Upper lobe of right lung (tissue), 1 donor: Measurements from ENCODE around the gene TSSK6. TPM values are rescaled to one million over a fixed set of nuclear protein-coding genes. Genes with fewer than 3 reads are reported as not detected.

Experiments used
- ATAC-seq: fragments of 200-7000 bp; cut with Tn5 transposase; one replicate; pipeline ENCODE4 v1.9.1; 2020; ENCODE audit warnings: mild to moderate bottlenecking, moderate library complexity
- DNase-seq: peaks from one replicate; pipeline ENCODE4 v3.0.0-alpha.2; 2020
- H3K27ac ChIP-seq: fragments of 200-600 bp; one replicate; pipeline ENCODE4 v1.8.0; 2022
- H3K27me3 ChIP-seq: fragments of 200-600 bp; one replicate; pipeline ENCODE4 v1.8.0; 2022; ENCODE audit warnings: mild to moderate bottlenecking
- H3K36me3 ChIP-seq: fragments of 200-600 bp; one replicate; pipeline ENCODE4 v1.8.0; 2022
- H3K4me1 ChIP-seq: fragments of 200-600 bp; one replicate; pipeline ENCODE4 v1.8.0; 2022
- H3K4me3 ChIP-seq: fragments of 200-600 bp; one replicate; pipeline ENCODE4 v1.8.0; 2022; ENCODE audit warnings: mild to moderate bottlenecking
- H3K9me3 ChIP-seq: fragments of 200-600 bp; one replicate; pipeline ENCODE4 v1.8.0; 2022
- CTCF ChIP-seq: fragments of 200-600 bp; IDR thresholded peaks from one replicate; pipeline ENCODE4 v1.8.0; 2022; ENCODE audit warnings: antibody characterized with exemption
- intact Hi-C: fragments of 100-400 bp; cut with DNase I; formaldehyde crosslinking; loops from one replicate; pipeline ENCODE4 v1.11.0; 2022
- total RNA-seq: library from RNA; stranded (reverse); fragmentation: NEBNext Ultra II Directional; extraction: Animal tissue kit (Norgen Biotek cat#: 25700); gene quantifications from one replicate; pipeline ENCODE4 v1.2.1, GENCODE V29; 2021
- donor health status: DM: no; HTN: yes; CAD: no; lungs with severe emphysema.

Gene TSSK6
- total RNA-seq, 1 donor from 2014 or later: 1.8 TPM

GRCh38 chr19:19551853-19552192, 36.5 kb upstream of the TSSK6 start:
- no peaks in the 10 kb centered on the region for H3K36me3 ChIP-seq
- peaks cover 16% of the 10 kb centered on the region for H3K27me3 ChIP-seq
- no peaks in the 10 kb centered on the region for H3K9me3 ChIP-seq
- TF ChIP-seq CTCF: no peak
- no peak for DNase-seq
- H3K27ac ChIP-seq: no peak overlapping the region
- no peak overlapping the region for H3K4me3 ChIP-seq
- no peak for ATAC-seq
- no peaks in the 10 kb centered on the region for H3K4me1 ChIP-seq
- intact Hi-C loops: no loop called here

GRCh38 chr19:19550972-19551852, 35.9 kb upstream of the TSSK6 start:
- Histone ChIP-seq H3K4me1 (no peaks in the 10 kb centered on the region), H3K9me3 (no peaks in the 10 kb centered on the region), H3K36me3 (no peaks in the 10 kb centered on the region), H3K27ac (no peak overlapping the region), H3K27me3 (peaks cover 16% of the 10 kb centered on the region), H3K4me3 (no peak overlapping the region)
- intact Hi-C loops: no loop called here
- DNase-seq (no peak), ATAC-seq (no peak)
- TF ChIP-seq CTCF: no peak

- H3K27me3 ChIP-seq: peaks cover 16% of the 10 kb centered on the region
- no peak overlapping the region for H3K4me3 ChIP-seq
- no peak for DNase-seq
- no peaks in the 10 kb centered on the region for H3K4me1 ChIP-seq
- H3K27ac ChIP-seq: no peak overlapping the region
- no peak for ATAC-seq
- TF ChIP-seq CTCF: no peak
- no peaks in the 10 kb centered on the region for H3K36me3 ChIP-seq
- no peaks in the 10 kb centered on the region for H3K9me3 ChIP-seq
- intact Hi-C loops: no loop called here
Observed at GRCh38 chr19:19550485-19550929, 35.2 kb upstream of the TSSK6 start.

- ATAC-seq: no peak
- intact Hi-C loops: no loop called here
- no peak for DNase-seq
- Histone ChIP-seq H3K9me3 (no peaks in the 10 kb centered on the region), H3K4me3 (no peak overlapping the region), H3K27ac (no peak overlapping the region), H3K36me3 (no peaks in the 10 kb centered on the region), H3K4me1 (no peaks in the 10 kb centered on the region), H3K27me3 (peaks cover 16% of the 10 kb centered on the region)
- TF ChIP-seq CTCF: no peak
Observed at GRCh38 chr19:19549804-19550464, 34.6 kb upstream of the TSSK6 start.

GRCh38 chr19:19548915-19549759, 33.8 kb upstream of the TSSK6 start:
- intact Hi-C loops: no loop called here
- H3K36me3 ChIP-seq: no peaks in the 10 kb centered on the region
- no peak for TF ChIP-seq CTCF
- no peak for DNase-seq
- H3K27ac ChIP-seq: no peak overlapping the region
- no peaks in the 10 kb centered on the region for H3K9me3 ChIP-seq
- no peaks in the 10 kb centered on the region for H3K4me1 ChIP-seq
- no peak for ATAC-seq
- peaks cover 16% of the 10 kb centered on the region for H3K27me3 ChIP-seq
- no peak overlapping the region for H3K4me3 ChIP-seq
